ENCODE data around the gene FAM200A.

The FAM200A gene

DNA sequence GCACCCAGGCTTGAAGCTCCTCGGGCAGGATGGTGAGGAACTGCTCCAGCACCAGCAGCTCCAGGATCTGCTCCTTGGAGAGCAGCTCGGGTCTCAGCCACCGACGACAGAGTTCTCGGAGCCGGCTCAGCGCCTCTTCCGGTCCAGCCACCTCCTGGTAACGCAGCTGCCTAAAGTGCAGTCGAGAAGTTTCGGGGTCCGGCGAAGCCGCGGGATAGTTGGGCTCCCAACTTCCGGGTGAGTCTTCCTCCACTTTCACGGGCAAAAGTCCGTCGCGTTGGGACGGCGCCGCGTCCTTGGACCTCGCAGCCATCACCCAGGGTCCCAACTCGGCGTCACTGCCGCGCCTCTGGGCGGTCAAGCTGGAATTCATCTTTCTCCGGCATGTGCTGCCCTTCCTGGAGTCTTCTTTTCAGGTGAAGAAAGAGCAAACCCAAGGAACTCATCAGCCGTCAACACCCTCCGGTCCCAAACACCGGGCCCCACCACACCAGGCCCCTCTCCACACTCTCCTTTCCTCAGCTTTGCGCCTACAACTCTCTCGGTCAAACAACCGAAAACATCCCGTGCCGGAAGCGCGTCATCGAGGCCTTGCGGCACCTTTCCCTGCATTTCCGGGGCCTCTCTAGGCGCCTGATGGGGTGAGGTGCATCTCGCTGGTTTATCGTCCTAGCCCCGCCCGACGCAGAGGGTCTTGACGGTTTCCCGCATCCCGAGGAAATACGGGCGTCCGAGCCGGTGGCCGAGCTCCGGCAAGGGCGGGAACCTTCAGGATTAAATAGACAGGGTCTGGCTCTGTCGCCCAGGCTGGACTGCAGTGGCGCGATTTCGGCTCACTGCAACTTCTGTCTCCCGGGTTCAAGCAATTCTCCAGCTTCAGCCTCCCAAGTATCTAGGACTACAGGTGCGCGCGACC, 51.9 kb downstream of the FAM200A start, which contains the start of gene ZNF394:
ZNF394 (minus strand) TSS at position 561 of the 916 bp plus-strand sequence; CDS start at position 373, 188 bp downstream.
- DNase-seq: peak; percentile 88

DNA sequence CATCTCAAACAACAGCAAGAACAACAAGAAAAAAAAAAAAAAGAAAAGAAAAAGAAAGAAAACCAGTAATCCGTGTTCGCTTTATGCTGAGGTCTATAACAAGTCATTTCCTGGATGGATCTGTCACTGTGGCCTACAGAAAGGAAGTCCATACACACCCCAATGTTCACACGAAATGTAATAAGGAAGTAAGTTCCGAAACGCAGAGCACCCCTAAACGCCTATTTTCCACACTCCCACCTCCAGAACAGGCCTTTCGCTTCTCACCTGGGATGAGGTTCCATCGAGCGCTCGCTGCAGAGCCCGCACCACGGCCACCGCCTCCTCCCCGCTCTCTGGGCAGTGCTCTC, 52.6 kb downstream of the FAM200A start:
- DNase-seq: peak; percentile 51

DNA sequence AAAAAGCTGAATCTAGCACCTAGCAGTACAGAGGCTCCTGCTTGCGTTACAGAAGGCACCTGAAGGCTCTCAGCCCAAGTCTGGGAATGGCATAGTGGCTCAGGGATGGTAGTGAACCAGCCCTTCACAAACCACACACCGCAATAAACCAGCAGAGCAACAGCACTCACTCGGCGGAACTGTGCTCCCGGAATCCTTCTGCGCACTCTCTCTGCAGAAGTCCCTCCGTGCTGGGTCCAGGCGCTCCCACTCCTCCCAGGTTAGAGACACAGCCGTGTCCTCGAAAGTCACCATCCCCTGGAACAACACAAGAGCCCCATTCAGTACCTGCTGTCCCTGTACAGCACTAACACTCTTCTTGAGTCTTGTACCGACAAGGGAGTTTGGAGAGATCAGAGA, 53.4 kb downstream of the FAM200A start:
- DNase-seq: no peak

DNA sequence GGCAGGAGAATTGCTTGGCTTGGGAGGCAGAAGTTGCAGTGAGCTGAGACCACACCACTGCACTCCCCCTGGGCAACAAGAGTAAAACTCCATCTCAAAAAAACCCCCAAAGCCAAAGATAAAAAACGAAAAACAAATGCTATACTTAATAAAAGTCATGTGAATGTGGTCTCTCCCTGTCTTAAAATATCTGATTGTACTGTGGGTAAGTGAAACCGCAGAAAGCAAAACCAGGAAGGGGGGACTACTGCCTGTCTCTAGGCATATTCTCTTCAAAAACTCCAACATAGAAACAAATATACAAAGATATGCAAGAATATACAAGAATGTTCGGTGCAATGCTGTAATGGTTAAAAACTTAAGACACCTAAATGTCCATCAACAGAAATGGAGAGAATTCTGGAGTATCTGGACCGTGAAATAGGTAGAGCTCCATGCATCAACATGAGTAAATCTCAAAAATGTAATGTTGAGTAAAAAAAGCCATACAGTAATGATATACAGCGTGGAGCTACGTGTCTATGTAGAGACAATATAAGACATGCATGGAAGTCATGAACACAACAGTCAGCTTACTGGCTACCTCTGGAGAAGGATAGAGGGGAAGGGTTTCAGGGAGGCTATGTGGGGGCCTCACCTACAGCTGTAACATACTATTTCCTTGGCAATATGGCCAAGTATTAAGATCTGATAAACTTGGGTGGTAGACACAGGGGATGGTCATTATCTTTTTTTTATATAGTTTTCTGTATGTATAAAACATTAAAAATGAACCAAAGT, 54.0 kb downstream of the FAM200A start:
- DNase-seq: peak; percentile 18

Measured in CD4-positive, alpha-beta T cell treated with Interleukin-4 for 4 hours (primary cell).